CD4-positive, alpha-beta memory T cell (primary cell): Measurements from ENCODE around the gene OR2C1. TPM values are rescaled to one million over a fixed set of nuclear protein-coding genes. Genes with fewer than 3 reads are reported as not detected.

ENCODE experiments used
- CTCF ChIA-PET: fragments of 350-600 bp; sonication (Branson Sonifier 250); formaldehyde crosslinking; loops from one replicate; lab custom pipeline; 2021; ENCODE audit warnings: inconsistent platforms; ENCODE audit not compliant: partially characterized antibody; lab: Charles Lee
- POLR2A ChIA-PET: fragments of 350-600 bp; sonication (Branson Sonifier 250); formaldehyde crosslinking; loops from one replicate; lab custom pipeline; 2021; ENCODE audit not compliant: partially characterized antibody; lab: Charles Lee
- DNase-seq, 5 donors: peaks; one replicate each; pipeline versions ENCODE4 v3.0.0 to v3.0.0-alpha.2; 2020 to 2022; ENCODE audit warnings: mixed read lengths in 1 of 5
- H3K27ac ChIP-seq: one replicate; pipeline ENCODE4 v1.7.0; 2013; ENCODE audit warnings: low read depth, low read length
- H3K27me3 ChIP-seq: 2 replicates; pipeline ENCODE4 v1.7.0; 2013; ENCODE audit warnings: mild to moderate bottlenecking, low read length, moderate library complexity; ENCODE audit not compliant: insufficient read depth
- H3K36me3 ChIP-seq: 2 replicates; pipeline ENCODE4 v1.7.0; 2013; ENCODE audit warnings: mild to moderate bottlenecking, low read length, moderate library complexity; ENCODE audit not compliant: insufficient read depth
- H3K4me1 ChIP-seq: 2 replicates; pipeline ENCODE4 v1.7.0; 2013; ENCODE audit warnings: mild to moderate bottlenecking, low read length, moderate library complexity; ENCODE audit not compliant: insufficient read depth
- H3K4me3 ChIP-seq, 2 donors: one replicate each; pipeline ENCODE4 v1.7.0; 2013; ENCODE audit warnings: low read length in 2 of 2, mild to moderate bottlenecking in 1 of 2
- H3K9me3 ChIP-seq, 2 donors: one replicate each; pipeline ENCODE4 v1.7.0; 2013; ENCODE audit warnings: low read length in 2 of 2, control low read depth in 1 of 2; ENCODE audit not compliant: control insufficient read depth in 1 of 2
- H3K27ac Mint-ChIP-seq, 7 donors: one replicate each; pipeline ENCODE4 v1.8.0; 2020 to 2021; ENCODE audit warnings: mixed read lengths in 7 of 7, mild to moderate bottlenecking in 6 of 7, inconsistent platforms in 3 of 7, moderate library complexity in 3 of 7
- H3K27me3 Mint-ChIP-seq, 2 donors: one replicate each; pipeline ENCODE4 v1.8.0; 2020 to 2021; ENCODE audit warnings: mixed read lengths in 2 of 2
- H3K36me3 Mint-ChIP-seq, 2 donors: one replicate each; pipeline ENCODE4 v1.8.0; 2020 to 2021; ENCODE audit warnings: mixed read lengths in 2 of 2, inconsistent platforms in 1 of 2, mild to moderate bottlenecking in 1 of 2
- H3K4me1 Mint-ChIP-seq, 4 donors: one replicate each; pipeline ENCODE4 v1.8.0; 2020 to 2021; ENCODE audit warnings: mixed read lengths in 4 of 4, mild to moderate bottlenecking in 1 of 4
- H3K4me3 Mint-ChIP-seq, 8 donors: one replicate each; pipeline ENCODE4 v1.8.0; 2020 to 2021; ENCODE audit warnings: mixed read lengths in 8 of 8, mild to moderate bottlenecking in 7 of 8, moderate library complexity in 6 of 8, inconsistent platforms in 3 of 8
- H3K9me3 Mint-ChIP-seq, 8 donors: one replicate each; pipeline ENCODE4 v1.8.0; 2020 to 2021; ENCODE audit warnings: mixed read lengths in 8 of 8, mild to moderate bottlenecking in 5 of 8, inconsistent platforms in 3 of 8, moderate library complexity in 1 of 8
- intact Hi-C: fragments of 100-400 bp; cut with micrococcal nuclease; formaldehyde crosslinking; loops from one replicate; pipeline ENCODE4 v1.15.1; 2023
- polyA plus RNA-seq, 2 donors: library from polyadenylated mRNA; unstranded; fragments of 300-500 nt; fragmentation: Illumina TruSeq; gene quantifications; one replicate each; pipeline ENCODE4 v1.2.3, GENCODE V29; 2021
- total RNA-seq, 2 experiments: library from RNA; stranded (reverse); gene quantifications; one replicate each; pipeline ENCODE4 v1.2.3, GENCODE V29; 2021

The OR2C1 gene
- total and polyA plus RNA-seq, 4 experiments from 2014 or later, result 0.13 to 0.54 TPM; not detected in 2

- H3K27ac Mint-ChIP-seq, result no peak overlapping the region
- ChIA-PET POLR2A (no interaction called here), CTCF (no interaction called here)
- H3K27me3 ChIP-seq, result no peaks in the 10 kb centered on the region
- H3K27me3 Mint-ChIP-seq, result no peaks in the 10 kb centered on the region
- intact Hi-C loops, result no loop called here
- DNase-seq, result no peak
- no peak overlapping the region for H3K4me3 ChIP-seq
- H3K4me3 Mint-ChIP-seq, result no peak overlapping the region
- peaks cover 0 to 2% of the 10 kb centered on the region in 2 donors for H3K9me3 ChIP-seq
- no peak overlapping the region for H3K27ac ChIP-seq
- no peaks in the 10 kb centered on the region for H3K4me1 Mint-ChIP-seq
- no peaks in the 10 kb centered on the region for H3K4me1 ChIP-seq
- peaks cover 2 to 50% (median 37%) of the 10 kb centered on the region in 8 donors for H3K9me3 Mint-ChIP-seq
- H3K36me3 ChIP-seq, result no peaks in the 10 kb centered on the region
- peaks cover 11 to 14% of the 10 kb centered on the region in 2 donors for H3K36me3 Mint-ChIP-seq
Measured at GRCh38 chr16:3328643-3329042, 27.0 kb upstream of the OR2C1 start.

- Mint-ChIP-seq H3K27me3 (peaks cover 0 to 2% of the 10 kb centered on the region in 2 donors), H3K9me3 (peaks cover 0 to 9% (median 2%) of the 10 kb centered on the region in 8 donors)
- POLR2A ChIA-PET, result no interaction called here
Measured at GRCh38 chr16:3346041-3346440, 9.6 kb upstream of the OR2C1 start.

GRCh38 chr16:3347586-3347985 lies 8.1 kb upstream of the OR2C1 start:
- ChIA-PET POLR2A (no interaction called here), CTCF (no interaction called here)
- Mint-ChIP-seq H3K36me3 (no peaks in the 10 kb centered on the region), H3K4me3 (no peak overlapping the region), H3K27ac (no peak overlapping the region), H3K27me3 (peaks cover 2% of the 10 kb centered on the region in 2 donors), H3K4me1 (no peaks in the 10 kb centered on the region), H3K9me3 (peaks cover 0 to 7% (median 3%) of the 10 kb centered on the region in 8 donors)
- Histone ChIP-seq H3K4me1 (no peaks in the 10 kb centered on the region), H3K27me3 (no peaks in the 10 kb centered on the region), H3K36me3 (no peaks in the 10 kb centered on the region), H3K27ac (no peak overlapping the region), H3K4me3 (no peak overlapping the region), H3K9me3 (no peaks in the 10 kb centered on the region)
- no peak for DNase-seq
- intact Hi-C loops, result no loop called here

More at GRCh38 chr16:3346041-3346440, 9.6 kb upstream of the OR2C1 start:
- no peaks in the 10 kb centered on the region for H3K4me1 Mint-ChIP-seq
- no peak for DNase-seq
- no peak overlapping the region for H3K27ac ChIP-seq
- H3K9me3 ChIP-seq, result no peaks in the 10 kb centered on the region
- H3K27me3 ChIP-seq, result no peaks in the 10 kb centered on the region
- H3K4me3 Mint-ChIP-seq, result no peak overlapping the region
- no peaks in the 10 kb centered on the region for H3K36me3 ChIP-seq
- CTCF ChIA-PET, result no interaction called here
- intact Hi-C loops, result no loop called here
- no peaks in the 10 kb centered on the region for H3K4me1 ChIP-seq
- H3K4me3 ChIP-seq, result no peak overlapping the region
- no peaks in the 10 kb centered on the region for H3K36me3 Mint-ChIP-seq
- H3K27ac Mint-ChIP-seq, result no peak overlapping the region

- Histone ChIP-seq H3K27me3 (no peaks in the 10 kb centered on the region), H3K9me3 (no peaks in the 10 kb centered on the region), H3K27ac (no peak overlapping the region), H3K36me3 (no peaks in the 10 kb centered on the region), H3K4me3 (no peak overlapping the region), H3K4me1 (no peaks in the 10 kb centered on the region)
- Mint-ChIP-seq H3K4me1 (peaks cover 0 to 3% (median under 1%) of the 10 kb centered on the region in 4 donors), H3K27me3 (peaks cover 2% of the 10 kb centered on the region in 2 donors), H3K4me3 (no peak overlapping the region), H3K36me3 (no peaks in the 10 kb centered on the region), H3K9me3 (peaks cover 0 to 9% (median 2%) of the 10 kb centered on the region in 8 donors), H3K27ac (no peak overlapping the region)
- POLR2A ChIA-PET, result no interaction called here
- no peak for DNase-seq
- intact Hi-C loops, result no loop called here
- CTCF ChIA-PET, result no interaction called here
Measured at GRCh38 chr16:3348547-3349167, 7.0 kb upstream of the OR2C1 start.

- Mint-ChIP-seq H3K27me3 (peaks cover 2% of the 10 kb centered on the region in 2 donors), H3K36me3 (no peaks in the 10 kb centered on the region), H3K4me3 (no peak overlapping the region), H3K27ac (no peak overlapping the region), H3K4me1 (peaks cover 0 to 8% (median 1%) of the 10 kb centered on the region in 4 donors), H3K9me3 (peaks cover 0 to 10% (median 3%) of the 10 kb centered on the region in 8 donors)
- no peaks in the 10 kb centered on the region for H3K4me1 ChIP-seq
- H3K9me3 ChIP-seq, result no peaks in the 10 kb centered on the region
- ChIA-PET POLR2A (no interaction called here), CTCF (no interaction called here)
- no peak overlapping the region for H3K4me3 ChIP-seq
- intact Hi-C loops, result no loop called here
- no peaks in the 10 kb centered on the region for H3K36me3 ChIP-seq
- H3K27ac ChIP-seq, result no peak overlapping the region
- no peak for DNase-seq
- no peaks in the 10 kb centered on the region for H3K27me3 ChIP-seq
Measured at GRCh38 chr16:3349175-3349574, 6.5 kb upstream of the OR2C1 start.

- H3K27ac ChIP-seq, result no peak overlapping the region
- Mint-ChIP-seq H3K27ac (peak overlapping the region in 1 of 7 donors; percentile 43), H3K4me1 (peaks cover 0 to 15% (median 3%) of the 10 kb centered on the region in 4 donors), H3K4me3 (no peak overlapping the region), H3K27me3 (peaks cover 13 to 16% of the 10 kb centered on the region in 2 donors), H3K36me3 (peaks cover 6 to 7% of the 10 kb centered on the region in 2 donors), H3K9me3 (peaks cover 2 to 34% (median 24%) of the 10 kb centered on the region in 8 donors)
- H3K36me3 ChIP-seq, result no peaks in the 10 kb centered on the region
- intact Hi-C loops, result no loop called here
- POLR2A ChIA-PET, result no interaction called here
- CTCF ChIA-PET, result no interaction called here
- no peaks in the 10 kb centered on the region for H3K9me3 ChIP-seq
- H3K4me1 ChIP-seq, result no peaks in the 10 kb centered on the region
- H3K4me3 ChIP-seq, result no peak overlapping the region
- H3K27me3 ChIP-seq, result no peaks in the 10 kb centered on the region
- DNase-seq, result no peak
Measured at GRCh38 chr16:3356118-3356517, 429 bp downstream of the OR2C1 start.

- Mint-ChIP-seq H3K36me3 (peaks cover 6 to 16% of the 10 kb centered on the region in 2 donors), H3K4me1 (peaks cover 0 to 10% (median 2%) of the 10 kb centered on the region in 4 donors), H3K9me3 (peaks cover 5 to 40% (median 35%) of the 10 kb centered on the region in 8 donors), H3K27me3 (peaks cover 13 to 23% of the 10 kb centered on the region in 2 donors), H3K27ac (no peak overlapping the region), H3K4me3 (no peak overlapping the region)
- intact Hi-C loops, result no loop called here
- CTCF ChIA-PET, result no interaction called here
- no peak overlapping the region for H3K27ac ChIP-seq
- no peaks in the 10 kb centered on the region for H3K36me3 ChIP-seq
- POLR2A ChIA-PET, result no interaction called here
- no peaks in the 10 kb centered on the region for H3K27me3 ChIP-seq
- H3K4me3 ChIP-seq, result no peak overlapping the region
- DNase-seq, result no peak
- no peaks in the 10 kb centered on the region for H3K4me1 ChIP-seq
- no peaks in the 10 kb centered on the region for H3K9me3 ChIP-seq
Measured at GRCh38 chr16:3358871-3359270, 3.2 kb downstream of the OR2C1 start.
